GM23338 (cell line): ENCODE results near the gene RBFOX1. TPM values are rescaled to one million over a fixed set of nuclear protein-coding genes. Genes with fewer than 3 reads are reported as not detected.

Experiments used
- CREB1 ChIP-seq: fragments of 250-450 bp; sonication (Bioruptor Pico); IDR thresholded peaks from 2 replicates; pipeline ENCODE4 v1.5.0; 2020; ENCODE audit warnings: low read depth, mild to moderate bottlenecking, moderate library complexity
- CTCF ChIP-seq, 2 experiments: fragments of 200-600 bp in 1 of 2; sonication (generic) in 1 of 2; conservative IDR thresholded peaks; 2 replicates each; pipeline versions ENCODE4 v1.5.1 to v1.6.1; 2016 to 2017; ENCODE audit warnings: antibody characterized with exemption in 2 of 2, low read depth in 2 of 2, mild to moderate bottlenecking in 2 of 2, moderate library complexity in 1 of 2
- ETS1 ChIP-seq: IDR thresholded peaks from 2 replicates; pipeline ENCODE4 v1.6.1; 2016; ENCODE audit warnings: antibody characterized with exemption
- EZH2 ChIP-seq: fragments of 200-600 bp; sonication (generic); IDR thresholded peaks from one replicate; pipeline ENCODE4 v1.8.0; 2017; ENCODE audit warnings: antibody characterized with exemption, mild to moderate bottlenecking, low read depth; ENCODE audit not compliant: unreplicated experiment
- NANOG ChIP-seq: IDR thresholded peaks from 2 replicates; pipeline ENCODE4 v1.6.1; 2016; ENCODE audit warnings: antibody characterized with exemption, borderline replicate concordance
- POLR2AphosphoS5 ChIP-seq: IDR thresholded peaks from 2 replicates; pipeline ENCODE4 v1.6.1; 2016; ENCODE audit warnings: antibody characterized with exemption, low read depth
- STAT1 ChIP-seq: IDR thresholded peaks from one replicate; pipeline ENCODE4 v1.6.1; 2016; ENCODE audit warnings: antibody characterized with exemption; ENCODE audit not compliant: unreplicated experiment
- ZNF114 ChIP-seq: fragments of 250-450 bp; sonication (Bioruptor Pico); IDR thresholded peaks from 2 replicates; pipeline ENCODE4 v1.5.0; 2020; ENCODE audit warnings: mild to moderate bottlenecking, moderate library complexity
- ZNF331 ChIP-seq: fragments of 250-450 bp; sonication (Bioruptor Pico); IDR thresholded peaks from 2 replicates; pipeline ENCODE4 v1.5.0; 2020; ENCODE audit warnings: low read depth, mild to moderate bottlenecking, moderate library complexity
- polyA plus RNA-seq: library from polyadenylated mRNA; unstranded; fragments of >200 nt; fragmentation: Nextera tagmentation; extraction: Ambion mirVana; gene quantifications from 2 replicates; pipeline ENCODE4 v1.2.1, GENCODE V29; 2016
- total RNA-seq: library from RNA; depleted of rRNA; stranded (reverse); fragments of >200 nt; shearing (Covaris generic); gene quantifications from 2 replicates; pipeline ENCODE4 v1.2.3, GENCODE V29; 2014
- TF ChIP-seq, protein P1 (sequence below): fragments of 250-450 bp; sonication (Bioruptor Pico); IDR thresholded peaks from 2 replicates; pipeline ENCODE4 v1.5.0; 2020; ENCODE audit warnings: mild to moderate bottlenecking, moderate library complexity

Gene RBFOX1
- total and polyA plus RNA-seq, 2 experiments from 2014 or later: 2.5 to 3.6 TPM

DNA sequence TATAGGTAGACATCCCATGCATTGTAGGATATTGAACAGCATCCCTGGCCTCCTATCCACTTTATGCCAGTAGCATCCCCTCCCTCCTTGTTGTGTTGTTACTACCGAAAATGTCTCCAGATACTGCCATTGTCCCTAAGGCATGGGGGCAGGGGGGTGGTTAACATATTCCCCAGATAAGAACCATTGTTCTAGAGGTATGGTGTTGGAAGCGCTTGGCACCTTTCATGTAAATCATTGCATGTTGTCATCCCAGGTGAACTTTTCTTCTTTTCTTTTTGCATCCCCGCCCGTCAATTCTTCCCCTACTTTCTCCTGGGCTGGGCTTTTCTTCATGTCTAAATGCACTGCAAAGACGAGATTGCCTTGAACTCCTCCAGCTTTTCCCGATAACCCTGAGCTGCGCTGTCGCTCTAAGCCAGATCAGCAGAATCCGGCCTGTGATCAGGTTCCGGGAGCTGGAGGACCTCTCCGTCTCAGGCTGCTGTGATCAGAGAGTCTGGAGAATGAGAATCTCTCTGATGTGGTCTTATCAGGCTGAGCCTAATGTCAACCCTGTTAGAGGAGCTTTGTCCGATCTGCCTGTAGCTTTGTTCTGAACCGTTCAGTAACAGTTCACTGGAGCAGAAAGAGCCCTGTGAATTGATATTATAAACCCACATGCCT is 76.2 kb downstream of the RBFOX1 start (continued):
- TF ChIP-seq, protein P1, sequence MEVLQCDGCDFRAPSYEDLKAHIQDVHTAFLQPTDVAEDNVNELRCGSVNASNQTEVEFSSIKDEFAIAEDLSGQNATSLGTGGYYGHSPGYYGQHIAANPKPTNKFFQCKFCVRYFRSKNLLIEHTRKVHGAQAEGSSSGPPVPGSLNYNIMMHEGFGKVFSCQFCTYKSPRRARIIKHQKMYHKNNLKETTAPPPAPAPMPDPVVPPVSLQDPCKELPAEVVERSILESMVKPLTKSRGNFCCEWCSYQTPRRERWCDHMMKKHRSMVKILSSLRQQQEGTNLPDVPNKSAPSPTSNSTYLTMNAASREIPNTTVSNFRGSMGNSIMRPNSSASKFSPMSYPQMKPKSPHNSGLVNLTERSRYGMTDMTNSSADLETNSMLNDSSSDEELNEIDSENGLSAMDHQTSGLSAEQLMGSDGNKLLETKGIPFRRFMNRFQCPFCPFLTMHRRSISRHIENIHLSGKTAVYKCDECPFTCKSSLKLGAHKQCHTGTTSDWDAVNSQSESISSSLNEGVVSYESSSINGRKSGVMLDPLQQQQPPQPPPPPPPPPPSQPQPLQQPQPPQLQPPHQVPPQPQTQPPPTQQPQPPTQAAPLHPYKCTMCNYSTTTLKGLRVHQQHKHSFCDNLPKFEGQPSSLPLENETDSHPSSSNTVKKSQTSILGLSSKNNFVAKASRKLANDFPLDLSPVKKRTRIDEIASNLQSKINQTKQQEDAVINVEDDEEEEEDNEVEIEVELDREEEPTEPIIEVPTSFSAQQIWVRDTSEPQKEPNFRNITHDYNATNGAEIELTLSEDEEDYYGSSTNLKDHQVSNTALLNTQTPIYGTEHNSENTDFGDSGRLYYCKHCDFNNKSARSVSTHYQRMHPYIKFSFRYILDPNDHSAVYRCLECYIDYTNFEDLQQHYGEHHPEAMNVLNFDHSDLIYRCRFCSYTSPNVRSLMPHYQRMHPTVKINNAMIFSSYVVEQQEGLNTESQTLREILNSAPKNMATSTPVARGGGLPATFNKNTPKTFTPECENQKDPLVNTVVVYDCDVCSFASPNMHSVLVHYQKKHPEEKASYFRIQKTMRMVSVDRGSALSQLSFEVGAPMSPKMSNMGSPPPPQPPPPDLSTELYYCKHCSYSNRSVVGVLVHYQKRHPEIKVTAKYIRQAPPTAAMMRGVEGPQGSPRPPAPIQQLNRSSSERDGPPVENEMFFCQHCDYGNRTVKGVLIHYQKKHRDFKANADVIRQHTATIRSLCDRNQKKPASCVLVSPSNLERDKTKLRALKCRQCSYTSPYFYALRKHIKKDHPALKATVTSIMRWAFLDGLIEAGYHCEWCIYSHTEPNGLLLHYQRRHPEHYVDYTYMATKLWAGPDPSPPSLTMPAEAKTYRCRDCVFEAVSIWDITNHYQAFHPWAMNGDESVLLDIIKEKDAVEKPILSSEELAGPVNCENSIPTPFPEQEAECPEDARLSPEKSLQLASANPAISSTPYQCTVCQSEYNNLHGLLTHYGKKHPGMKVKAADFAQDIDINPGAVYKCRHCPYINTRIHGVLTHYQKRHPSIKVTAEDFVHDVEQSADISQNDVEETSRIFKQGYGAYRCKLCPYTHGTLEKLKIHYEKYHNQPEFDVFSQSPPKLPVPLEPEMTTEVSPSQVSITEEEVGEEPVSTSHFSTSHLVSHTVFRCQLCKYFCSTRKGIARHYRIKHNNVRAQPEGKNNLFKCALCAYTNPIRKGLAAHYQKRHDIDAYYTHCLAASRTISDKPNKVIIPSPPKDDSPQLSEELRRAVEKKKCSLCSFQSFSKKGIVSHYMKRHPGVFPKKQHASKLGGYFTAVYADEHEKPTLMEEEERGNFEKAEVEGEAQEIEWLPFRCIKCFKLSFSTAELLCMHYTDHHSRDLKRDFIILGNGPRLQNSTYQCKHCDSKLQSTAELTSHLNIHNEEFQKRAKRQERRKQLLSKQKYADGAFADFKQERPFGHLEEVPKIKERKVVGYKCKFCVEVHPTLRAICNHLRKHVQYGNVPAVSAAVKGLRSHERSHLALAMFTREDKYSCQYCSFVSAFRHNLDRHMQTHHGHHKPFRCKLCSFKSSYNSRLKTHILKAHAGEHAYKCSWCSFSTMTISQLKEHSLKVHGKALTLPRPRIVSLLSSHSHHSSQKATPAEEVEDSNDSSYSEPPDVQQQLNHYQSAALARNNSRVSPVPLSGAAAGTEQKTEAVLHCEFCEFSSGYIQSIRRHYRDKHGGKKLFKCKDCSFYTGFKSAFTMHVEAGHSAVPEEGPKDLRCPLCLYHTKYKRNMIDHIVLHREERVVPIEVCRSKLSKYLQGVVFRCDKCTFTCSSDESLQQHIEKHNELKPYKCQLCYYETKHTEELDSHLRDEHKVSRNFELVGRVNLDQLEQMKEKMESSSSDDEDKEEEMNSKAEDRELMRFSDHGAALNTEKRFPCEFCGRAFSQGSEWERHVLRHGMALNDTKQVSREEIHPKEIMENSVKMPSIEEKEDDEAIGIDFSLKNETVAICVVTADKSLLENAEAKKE (CRISPR knock-in tag): no peak
- no peak for TF ChIP-seq POLR2AphosphoS5
- no peak for TF ChIP-seq CTCF (conservative IDR thresholded peaks at IDR 0.05; ENCODE audit: low read depth in 2 of 2)
- TF ChIP-seq EZH2: no peak
- no peak for TF ChIP-seq ZNF114 (CRISPR knock-in tag)
- no peak for TF ChIP-seq ZNF331
- no peak for TF ChIP-seq ETS1
- TF ChIP-seq CREB1 (CRISPR knock-in tag): no peak
- TF ChIP-seq NANOG: no peak
- no peak for TF ChIP-seq STAT1
